H4 (cell line): ENCODE measurements around the gene LRPPRC. TPM values are rescaled to one million over a fixed set of nuclear protein-coding genes. Genes with fewer than 3 reads are reported as not detected.

ENCODE experiments used
- DNase-seq: peaks from one replicate; pipeline ENCODE4 v3.0.0-alpha.2; 2015; ENCODE audit warnings: low spot score
- total RNA-seq: library from RNA; depleted of rRNA; stranded (reverse); fragments of >200 nt; shearing (Covaris generic); gene quantifications from 2 replicates; pipeline ENCODE4 v1.2.3, GENCODE V29; 2014

The LRPPRC gene
- total RNA-seq, 1 experiment from 2014 or later, result 50.6 TPM

DNA sequence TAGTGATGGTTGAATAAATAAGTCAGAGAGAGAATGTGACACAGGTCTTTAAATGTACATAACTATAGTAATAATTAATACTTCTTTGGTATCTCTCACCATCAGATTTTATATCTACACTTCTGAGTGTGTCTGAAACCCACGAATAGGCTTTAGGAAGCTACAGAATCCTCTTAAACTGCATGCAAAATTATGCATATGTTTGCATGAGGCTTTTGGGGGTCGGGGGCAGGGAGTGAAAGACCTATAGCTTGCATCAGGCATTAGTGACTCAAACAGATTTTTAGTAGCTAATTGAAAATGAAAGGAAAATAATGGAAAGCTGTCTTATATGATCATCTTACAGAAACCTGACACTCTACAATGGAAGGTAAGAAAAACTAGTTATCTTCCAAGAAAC, 14.9 kb downstream of the LRPPRC start:
- DNase-seq, result no peak

DNA sequence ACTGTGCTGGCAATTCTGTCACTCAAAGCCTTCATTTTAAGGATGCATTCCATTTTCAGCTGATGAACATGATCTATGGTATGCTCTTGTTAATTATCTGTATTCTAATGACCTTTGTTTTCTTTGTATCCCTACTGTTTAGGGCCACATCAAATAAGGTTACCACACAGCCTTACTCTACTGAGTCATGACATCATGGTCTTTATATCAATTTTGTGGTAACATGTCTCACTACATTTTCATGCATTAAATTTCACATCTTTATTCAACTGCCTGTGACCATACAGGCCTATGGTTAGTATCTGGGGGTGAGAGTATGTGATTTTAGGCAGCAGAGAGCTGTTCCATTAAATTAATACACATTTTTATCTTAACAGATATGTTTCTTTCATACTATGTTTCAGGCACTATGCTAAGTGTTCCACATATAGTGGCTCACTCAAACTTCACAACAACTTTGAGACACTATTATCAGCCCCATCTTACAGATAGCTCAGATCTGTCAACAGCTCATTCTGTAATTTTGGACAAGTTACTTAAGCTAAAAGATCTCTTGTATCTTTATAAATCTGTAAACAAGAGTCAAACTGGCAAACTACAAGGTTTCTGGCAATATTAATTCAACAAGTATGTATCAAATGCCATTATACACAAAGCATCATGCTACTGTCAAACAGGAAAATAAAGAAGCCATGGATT, 18.0 kb downstream of the LRPPRC start:
- DNase-seq, result no peak

DNA sequence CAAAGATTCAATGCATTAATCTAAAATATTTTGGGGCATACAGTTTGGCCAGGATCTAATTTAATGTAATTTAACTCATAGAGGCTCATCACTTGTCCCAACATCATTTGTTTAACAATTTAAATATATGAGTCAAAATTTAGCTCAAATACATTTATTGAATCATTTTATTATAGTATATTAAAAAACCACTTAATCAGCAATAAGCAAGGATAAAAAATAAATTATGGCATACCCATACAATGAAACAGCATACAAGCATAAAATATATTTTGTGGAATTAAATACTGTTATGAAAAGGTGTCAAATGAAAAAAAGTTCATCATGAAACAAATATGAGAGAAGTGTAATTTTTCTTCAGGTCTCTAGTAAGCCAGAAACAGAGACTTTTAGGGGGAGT, 34.9 kb downstream of the LRPPRC start:
- no peak for DNase-seq

DNA sequence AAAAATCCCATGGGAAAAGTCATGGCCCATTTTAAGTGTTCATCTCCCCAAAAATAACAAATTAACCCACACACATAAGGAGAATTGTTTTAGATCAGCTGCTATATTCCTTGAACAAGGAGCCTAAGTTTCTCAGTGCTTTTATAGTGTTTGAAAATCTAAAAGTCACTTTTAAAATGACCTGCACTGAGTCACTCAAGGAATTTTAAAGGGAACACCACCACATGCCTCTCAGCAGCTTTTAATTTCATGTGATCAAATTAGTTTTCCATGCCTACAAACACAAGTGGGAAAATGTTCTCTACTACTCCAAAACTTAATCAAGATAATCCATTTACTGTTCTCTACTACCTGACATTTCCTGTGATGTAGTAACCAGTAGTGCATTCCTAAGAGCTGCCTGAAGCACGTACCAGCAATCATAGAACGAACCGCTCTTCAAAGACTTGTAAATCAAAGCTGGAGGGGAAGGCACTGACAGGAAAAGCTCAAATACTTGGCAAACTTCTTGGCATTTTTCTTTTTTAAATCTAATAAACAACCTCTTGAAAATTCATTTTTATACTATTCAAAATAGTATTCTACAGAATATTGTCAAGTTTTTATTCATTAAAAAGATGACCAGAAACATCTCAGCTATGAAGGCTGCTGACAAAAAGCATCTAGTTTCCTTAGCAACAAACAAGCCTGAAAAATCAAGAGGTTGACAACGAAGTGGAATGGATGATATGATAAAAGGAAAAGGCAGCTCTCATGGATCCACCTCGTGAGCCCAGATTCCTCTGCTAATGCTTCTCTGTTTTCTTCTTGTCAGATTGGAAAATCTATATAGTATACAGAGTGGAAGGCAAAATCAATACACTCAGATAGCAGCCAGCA, 37.2 kb downstream of the LRPPRC start:
- no peak for DNase-seq

DNA sequence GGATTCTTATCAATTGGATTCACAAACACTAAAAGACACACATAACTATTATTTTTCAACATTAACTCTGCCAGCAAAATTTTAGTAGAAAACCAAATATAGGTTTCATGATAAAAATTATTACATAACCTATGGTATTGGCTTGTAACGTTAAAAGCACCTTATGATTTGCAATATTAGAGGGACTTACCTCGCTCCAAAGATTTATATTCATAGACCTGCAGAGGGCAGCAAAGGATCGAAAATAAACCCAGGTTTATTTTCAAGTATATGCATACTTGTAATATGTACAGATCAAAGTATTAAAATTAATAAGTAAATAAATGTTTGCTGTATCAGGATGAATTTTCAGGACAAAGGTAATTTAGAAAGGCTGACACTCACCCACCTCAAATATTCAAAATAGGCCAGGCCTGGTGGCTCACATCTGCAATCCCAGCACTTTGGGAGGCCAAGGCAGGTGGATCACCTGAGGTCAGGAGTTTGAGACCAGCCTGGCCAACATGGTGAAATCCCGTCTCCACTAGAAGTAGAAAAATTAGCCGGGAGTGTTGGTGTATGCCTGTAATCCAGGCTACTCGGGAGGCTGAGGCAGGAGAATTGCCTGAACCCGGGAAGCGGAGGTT, 45.3 kb downstream of the LRPPRC start:
- DNase-seq, result peak; percentile 8

DNA sequence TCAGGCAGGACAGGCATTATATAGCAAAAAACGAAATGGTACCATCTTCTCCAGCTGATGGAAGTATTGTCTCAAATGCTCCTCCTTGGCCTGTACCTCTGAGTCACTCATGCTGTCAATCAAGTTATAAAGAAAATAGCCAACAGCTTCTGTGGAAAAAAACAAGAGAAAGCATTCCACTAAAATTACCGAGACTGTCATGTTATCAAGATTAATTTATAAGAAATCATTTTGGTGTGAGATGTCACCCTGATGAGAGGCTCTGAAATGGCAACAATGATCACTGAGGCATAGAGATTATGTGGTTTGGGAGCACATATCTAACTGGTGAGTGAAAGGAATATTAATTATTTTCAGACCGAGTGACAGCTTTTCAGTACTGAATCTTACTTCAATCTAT, 47.4 kb downstream of the LRPPRC start:
- DNase-seq, result no peak

DNA sequence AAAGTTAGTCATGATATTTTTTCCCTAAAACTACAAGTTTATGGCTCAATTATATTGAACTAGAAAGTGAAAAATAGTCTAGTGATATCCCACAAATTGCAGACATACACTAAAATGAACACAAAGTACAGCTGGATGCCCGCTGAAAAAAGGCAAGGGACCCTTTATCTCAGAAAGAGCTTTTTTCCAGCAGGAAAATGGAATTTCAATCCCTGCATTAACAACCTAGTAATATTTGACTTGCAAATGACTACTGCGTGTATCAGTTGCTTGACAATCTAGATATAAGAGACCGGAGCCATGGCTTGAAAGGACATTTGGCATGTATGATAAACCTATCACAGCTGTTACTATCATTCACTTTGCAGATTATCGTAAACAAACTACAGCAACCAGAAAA, 49.1 kb downstream of the LRPPRC start:
- DNase-seq, result no peak

DNA sequence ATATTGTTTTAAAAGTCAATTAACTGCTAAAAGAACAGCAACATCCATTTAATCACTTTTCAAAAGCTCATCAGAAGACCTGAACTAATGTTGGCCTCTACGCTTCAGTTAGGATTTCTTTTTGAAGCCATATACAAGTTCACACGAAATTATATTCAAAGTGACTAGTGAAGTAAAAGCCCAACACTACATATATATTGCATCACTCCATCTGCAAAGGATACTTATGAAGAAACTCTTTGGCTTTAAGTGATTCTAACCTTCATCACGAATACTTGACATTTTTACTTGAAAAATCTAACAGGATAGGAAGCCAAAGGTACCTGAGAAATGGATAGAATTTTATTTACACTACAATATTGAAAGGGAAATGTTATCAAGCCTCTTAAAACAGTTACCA, 50.4 kb downstream of the LRPPRC start:
- no peak for DNase-seq

DNA sequence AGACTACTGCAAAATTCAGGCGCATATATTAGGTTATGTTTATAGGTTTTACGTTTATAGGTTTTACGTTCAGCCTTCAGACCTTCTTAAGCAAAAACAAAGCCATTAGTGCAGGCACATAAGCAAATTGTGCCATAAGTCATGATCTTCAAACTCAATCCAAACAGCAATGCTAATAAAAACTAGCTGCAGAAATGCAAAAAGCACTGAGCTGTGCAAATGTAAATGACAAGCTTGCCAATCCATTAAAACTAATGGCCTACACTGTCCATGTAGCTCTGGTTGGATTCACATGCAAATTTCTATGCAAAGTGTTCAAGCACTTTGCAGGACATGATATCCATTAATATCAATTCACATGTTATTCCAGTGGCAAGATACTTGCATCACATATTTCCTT, 50.9 kb downstream of the LRPPRC start:
- no peak for DNase-seq

DNA sequence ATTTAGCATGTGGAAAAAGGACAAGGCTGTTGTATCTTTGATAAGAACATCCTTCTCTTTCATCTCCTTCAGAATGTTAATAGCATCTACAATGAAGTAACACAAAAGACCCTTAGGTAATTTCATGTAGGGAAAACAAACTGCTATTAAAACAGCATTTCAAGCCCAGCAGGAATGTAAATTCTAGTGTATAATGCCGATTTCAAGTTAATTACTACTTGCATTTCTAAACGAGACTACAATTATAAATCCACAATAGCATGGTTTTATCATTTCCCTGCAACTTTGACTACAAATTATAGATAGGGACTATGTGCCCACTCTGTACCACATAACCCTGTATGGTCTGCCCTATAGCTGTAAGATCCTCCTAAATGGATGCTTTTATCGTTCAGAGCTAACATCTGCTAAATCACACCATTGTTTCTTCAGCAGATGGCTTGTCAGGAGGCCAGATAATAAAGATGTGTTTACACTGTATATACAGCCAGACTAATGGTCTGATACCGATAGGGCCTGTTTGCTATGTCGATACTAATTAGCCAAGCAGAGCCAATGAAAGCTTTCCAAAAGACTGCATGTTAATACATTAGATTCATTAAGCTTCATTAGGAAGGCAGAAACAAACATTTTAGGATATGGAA, 51.9 kb downstream of the LRPPRC start:
- no peak for DNase-seq

DNA sequence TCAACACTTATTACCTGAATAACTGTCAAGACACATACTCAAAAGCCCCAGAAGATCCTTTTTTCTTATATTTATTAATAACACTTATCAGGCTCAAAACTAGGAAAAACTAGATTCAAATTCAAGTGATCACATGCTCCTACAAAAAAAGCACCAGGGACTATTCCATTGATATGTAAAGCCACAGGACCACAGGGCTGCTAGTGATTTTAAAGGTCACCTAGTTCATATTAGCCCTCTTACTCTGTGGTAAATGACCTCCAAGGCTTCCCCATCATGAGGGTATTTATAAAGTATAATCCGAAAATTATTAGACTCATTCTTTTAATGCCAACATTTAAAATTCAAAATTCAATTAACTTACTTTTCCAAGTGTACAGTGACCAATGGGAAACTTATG, 52.5 kb downstream of the LRPPRC start:
- DNase-seq, result no peak

DNA sequence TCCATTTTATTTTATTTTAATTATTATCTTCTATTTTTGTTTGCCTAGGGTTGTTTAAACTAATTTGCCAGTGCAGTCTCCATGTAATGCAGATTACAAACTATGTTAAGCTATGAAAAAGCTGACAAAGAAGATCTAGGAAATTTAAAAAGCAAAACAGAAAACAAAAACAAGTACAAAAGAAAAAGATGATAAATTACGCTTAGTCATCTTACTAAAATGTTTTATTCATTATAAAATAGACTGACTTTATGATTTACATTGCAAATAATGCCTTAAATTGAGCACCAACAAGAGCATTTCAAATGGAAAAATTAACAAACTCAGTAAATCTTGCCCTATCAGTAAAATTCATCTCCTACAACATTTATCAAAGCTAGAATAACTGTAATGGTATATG, 52.9 kb downstream of the LRPPRC start:
- DNase-seq, result no peak

DNA sequence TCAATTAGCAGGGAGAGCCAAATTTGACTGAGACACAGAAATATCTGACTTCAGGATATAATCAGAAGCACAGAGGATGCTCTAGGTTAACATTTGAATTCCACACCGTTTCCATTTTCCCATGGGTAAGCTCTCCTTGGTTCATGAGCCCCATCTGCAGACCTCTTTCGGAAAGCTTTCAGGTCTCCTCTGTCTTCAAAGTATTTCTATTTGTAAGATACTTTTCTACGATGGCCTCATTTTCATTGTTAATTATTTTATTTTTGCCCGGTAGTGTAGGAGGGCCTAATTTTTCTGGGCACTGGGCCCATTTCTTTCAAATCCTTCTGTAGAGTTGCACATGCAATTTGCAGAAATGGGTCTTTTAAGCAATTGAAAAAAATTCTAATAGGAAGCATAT, 53.8 kb downstream of the LRPPRC start:
- no peak for DNase-seq

DNA sequence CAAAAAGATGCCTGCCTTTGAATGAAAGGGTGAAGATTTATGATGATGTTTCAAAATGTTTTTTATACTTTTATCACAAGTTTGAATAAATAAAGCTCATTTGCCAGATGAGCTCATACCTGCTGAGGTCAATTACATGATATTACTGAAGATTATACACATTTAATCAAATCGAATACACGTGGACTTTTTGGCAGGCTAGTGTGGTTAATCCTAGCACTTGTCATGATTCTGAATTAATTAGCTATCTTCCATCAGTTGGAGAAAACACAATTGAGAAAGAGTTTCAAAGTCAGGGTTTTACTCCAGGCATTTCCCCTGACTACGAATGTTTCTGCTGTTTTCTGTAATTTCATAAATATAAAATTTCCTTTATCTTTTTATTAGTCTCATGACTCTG, 54.4 kb downstream of the LRPPRC start:
- no peak for DNase-seq

DNA sequence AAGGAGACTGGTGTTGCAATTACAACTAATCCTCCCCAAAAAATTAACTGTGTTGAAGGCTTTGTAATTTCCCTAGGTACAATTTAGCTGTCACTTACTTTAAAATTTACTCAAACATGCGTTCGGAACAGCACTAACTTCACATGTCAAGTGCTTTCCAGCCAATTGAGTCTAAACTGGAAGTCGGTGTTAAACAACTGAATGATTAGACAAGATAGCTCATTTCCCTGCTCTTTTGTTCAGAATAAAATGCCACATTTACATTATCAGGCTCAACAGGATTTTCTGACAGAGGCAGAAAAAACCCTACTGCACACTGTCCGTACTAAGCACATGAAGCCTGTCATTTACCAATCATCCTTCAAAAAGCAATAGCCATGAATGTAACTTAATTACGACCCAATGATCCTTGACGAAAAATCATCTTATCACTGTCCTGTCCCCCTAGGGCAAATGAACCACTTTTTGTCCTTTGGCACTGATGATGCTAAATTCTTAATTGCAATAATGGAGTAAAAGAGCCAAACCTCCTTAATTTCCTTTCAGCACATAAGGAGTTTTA, 56.0 kb downstream of the LRPPRC start:
- DNase-seq, result no peak

DNA sequence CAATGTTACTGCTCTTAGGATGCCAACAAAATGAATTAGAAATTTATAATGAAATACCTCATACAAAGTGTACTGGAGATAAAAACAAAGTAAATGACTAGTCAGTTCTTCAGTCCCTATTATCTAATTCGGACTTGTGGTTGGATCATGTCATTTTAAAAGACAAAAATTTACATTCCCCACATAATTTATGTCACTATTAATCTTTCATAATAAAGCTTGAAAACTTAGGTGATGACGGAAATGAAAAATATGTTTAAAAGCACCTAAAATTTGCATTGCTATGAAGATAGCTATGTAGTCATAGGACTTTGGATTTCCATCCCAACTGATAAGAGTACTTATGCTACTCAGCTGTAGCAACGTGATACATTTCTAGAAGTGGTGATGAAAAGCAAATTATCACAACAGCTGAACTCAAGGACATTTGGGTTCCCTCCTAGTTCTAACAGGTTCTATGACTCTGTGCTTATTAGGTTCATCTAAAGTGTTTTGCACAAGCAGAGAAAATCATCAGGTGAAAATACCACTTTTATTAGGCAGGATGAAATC, 58.4 kb downstream of the LRPPRC start:
- DNase-seq, result no peak

DNA sequence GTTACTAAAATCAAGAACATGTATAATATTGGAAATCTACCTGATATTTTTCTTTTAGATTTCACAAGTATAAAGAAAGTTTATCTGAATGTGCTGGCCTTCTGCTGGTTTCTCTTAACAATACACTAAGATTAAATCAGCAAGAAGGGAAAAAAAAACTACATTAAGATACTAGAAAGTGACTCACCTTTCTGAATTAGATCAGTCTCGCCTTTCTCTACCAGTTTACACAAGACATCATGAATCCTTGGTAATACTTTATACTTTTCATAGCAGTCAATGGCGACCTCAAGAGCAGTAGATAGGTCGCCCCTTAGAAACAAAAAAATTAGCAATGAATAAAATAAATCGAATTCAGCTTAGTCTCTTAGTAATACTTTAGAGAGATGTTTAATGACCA, 61.2 kb downstream of the LRPPRC start:
- DNase-seq, result no peak

DNA sequence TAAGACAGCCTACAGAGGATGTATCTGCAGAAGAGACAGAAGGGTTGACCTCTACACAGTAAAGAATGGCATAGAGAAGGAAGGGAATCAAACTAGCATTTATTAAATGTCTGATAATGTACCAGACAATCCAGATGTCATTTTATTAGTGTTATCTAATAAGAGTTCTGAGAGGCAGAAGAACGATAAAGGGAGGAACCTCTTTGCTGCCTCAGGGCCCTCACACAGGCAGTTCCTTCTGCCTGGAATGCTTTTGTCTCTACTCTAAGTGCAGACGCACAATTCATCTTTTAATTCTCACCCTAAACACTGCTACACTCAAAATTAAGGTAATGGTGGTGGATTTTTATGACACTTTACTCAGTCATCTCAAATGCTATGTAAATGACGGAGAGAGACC, 64.5 kb downstream of the LRPPRC start:
- no peak for DNase-seq

DNA sequence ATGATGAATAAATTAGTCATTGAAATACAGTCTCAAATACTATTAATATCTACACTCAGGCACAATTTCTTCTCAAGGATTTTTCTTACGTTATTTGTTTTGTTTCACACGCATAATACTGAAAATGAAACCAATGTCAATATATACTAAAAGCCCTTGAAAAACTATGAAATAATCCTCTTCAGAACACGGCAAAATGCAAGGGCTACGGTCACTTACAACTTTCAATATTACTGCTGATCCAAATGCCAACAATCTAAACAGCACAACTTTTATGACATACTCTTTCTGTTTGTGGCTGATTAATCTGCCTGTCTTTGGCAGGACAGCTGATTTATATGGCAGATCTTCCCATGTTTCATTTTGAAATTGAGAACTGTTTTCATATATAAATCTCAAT, 68.3 kb downstream of the LRPPRC start:
- no peak for DNase-seq

DNA sequence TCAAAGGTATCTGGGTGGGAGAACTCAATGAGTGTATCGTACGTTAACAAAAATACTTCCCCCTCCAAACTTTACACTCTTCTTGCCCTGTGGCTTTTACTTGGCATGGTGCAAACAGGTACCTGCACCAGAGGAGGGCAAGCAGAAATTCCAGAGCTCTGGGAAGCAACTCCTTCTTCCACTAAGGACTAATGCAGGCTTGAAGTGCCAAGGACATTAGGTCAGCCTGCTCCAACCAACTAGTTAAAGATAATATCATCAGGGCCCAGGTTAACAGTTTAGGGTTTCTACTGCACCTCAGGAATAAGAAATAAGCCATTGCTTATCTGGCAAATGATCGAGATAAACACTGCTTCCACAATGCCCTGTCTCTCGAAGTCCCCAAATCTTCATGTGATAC, 70.4 kb downstream of the LRPPRC start:
- DNase-seq, result no peak

DNA sequence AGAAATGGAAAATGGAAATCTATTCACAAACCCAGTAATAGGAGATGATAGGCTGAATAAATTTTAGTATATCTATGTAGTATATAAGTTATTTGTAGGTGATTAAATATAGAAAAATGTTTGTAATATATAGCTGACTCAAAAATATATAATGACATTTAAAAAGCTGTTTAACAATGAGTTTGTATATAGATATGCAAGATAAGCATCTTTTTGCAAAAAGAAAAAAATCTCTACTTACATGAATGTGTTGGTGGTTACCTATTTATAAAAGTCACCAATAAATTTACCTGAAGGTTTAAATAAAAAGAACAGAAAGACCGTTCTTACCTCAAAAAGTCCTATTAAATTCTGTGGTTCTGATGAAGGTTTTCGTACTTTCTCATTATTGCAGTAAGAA, 71.3 kb downstream of the LRPPRC start:
- DNase-seq, result no peak
